Measurements from ENCODE around the gene TDP1.
"Not testable (repeated sequence)": the region's sequence is repeated elsewhere in the genome, so short reads cannot be mapped to it uniquely, and the experiment has no call there.

TDP1 gene

GRCh38 chr14:90054803-90055202 lies 99.1 kb downstream of the TDP1 start:
- no peak for DNase-seq

DNA sequence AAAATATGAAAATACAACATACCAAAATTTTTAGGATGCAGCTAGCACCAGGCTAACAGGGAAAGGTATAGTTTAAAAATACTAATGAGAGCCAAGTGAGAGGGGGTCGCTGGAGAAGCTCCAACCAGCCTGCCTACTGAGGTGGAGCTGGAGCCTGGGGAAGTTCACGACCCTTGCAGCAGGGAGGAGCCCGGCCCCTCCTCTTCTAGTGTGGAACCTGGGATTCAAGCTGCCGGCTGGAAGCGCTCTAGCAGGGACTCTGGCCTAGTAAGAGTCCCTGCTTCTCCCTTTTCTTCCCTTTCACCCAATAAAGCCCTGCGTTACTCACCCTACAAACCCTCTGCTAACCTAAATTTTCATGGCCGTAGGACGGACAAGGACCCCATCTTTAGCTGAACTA lies 101.1 kb downstream of the TDP1 start:
- DNase-seq = no peak

DNA sequence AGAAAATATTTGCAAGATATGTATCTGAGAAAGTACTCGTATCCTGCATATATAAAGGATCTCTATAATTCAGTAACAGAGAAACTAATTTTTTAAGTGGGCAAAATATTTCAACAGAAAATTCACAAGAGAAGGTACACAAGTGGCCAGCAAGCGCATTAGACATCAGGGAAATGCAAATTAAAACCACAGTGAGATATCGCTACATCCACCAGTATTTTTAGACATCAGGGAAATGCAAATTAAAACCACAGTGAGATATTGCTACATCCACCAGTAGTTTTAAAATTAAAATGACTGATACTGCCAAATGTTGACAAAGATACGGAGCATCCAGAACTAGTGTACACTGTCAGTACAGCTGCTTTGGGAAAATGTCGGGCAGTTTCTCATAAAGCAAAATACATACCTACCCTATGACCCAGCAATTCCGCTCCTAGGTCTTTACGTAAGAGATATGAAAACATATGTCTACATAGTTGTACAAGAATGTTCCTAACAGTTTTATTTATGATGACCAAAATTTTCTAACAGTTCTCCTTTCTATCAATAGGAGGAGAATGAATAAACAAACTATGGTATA lies 103.2 kb downstream of the TDP1 start:
- DNase-seq = no peak

GRCh38 chr14:90060312-90060964 lies 104.7 kb downstream of the TDP1 start:
- DNase-seq = peak; percentile 85 to 87

DNA sequence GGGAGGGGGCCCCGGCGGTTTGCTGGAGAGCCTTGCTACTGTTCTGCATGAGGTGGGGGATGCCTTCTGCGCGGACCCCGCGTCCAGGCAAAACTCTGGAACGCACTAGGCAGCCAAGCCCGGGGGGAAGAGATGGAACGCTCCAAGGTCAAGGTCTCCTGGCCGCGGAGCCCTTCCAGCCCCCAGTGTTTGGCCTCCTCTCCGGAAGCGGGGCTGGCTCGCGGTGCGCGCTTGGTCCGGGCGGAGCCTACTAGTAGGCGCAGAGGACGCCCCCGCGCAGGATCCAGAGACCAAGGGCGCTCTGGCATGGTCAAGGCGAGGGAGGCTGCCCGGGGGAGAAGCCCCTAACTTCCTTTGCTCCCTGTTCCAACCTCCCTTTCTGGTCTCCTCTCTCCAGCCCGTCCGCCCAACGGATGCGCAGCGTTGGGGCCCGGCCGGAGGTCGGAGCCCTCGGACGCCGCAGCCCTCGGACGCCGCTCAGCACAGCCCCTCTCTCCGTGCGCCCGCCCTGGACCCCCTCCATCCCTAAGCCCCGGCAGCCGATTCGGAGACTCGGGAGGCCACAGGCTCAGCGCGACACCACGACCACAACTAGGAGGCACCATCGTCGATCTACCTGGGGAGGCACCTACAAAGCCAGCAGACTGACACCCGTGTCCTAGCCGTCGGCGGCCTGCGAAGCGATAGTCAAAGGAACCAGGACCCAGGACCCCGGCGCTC lies 105.4 kb downstream of the TDP1 start:
- DNase-seq = no peak

- DNase-seq = no peak
Observed at GRCh38 chr14:90061685-90062126, 106.0 kb downstream of the TDP1 start, which contains the start of gene KCNK13. Gene KCNK13 (plus strand): TSS chr14:90061994. CDS start chr14:90062206, 212 bp downstream.

GRCh38 chr14:90062127-90062794 lies 106.5 kb downstream of the TDP1 start:
- no peak for DNase-seq

- no peak for DNase-seq
Observed at GRCh38 chr14:90062822-90063539, 107.3 kb downstream of the TDP1 start.

DNA sequence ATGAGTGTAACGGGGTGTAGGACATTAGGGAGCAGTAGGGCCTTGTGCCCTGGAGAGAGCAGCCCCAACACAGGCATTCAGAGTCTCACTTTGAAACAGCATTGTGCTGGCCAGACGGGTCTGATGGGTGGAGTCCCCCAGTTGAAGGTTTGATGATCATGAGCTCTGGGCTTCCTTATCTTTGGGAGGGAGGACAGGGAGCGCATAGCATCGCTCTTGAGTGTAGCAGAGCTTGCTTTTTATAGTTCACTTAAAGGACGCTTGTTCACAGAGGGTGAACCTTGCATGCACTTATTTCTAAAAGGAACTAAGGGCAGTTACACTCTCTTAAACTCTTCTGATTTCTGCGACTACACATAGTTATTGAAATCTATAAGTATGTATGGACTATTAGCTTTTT lies 116.6 kb downstream of the TDP1 start:
- no peak for DNase-seq

GRCh38 chr14:90079576-90079975 lies 123.8 kb downstream of the TDP1 start:
- no peak for DNase-seq

- peak in 1 of 2 experiments; percentile 20 for DNase-seq
Observed at GRCh38 chr14:90087433-90087832, 131.7 kb downstream of the TDP1 start.

GRCh38 chr14:90088176-90088575 lies 132.4 kb downstream of the TDP1 start:
- no peak for DNase-seq

DNA sequence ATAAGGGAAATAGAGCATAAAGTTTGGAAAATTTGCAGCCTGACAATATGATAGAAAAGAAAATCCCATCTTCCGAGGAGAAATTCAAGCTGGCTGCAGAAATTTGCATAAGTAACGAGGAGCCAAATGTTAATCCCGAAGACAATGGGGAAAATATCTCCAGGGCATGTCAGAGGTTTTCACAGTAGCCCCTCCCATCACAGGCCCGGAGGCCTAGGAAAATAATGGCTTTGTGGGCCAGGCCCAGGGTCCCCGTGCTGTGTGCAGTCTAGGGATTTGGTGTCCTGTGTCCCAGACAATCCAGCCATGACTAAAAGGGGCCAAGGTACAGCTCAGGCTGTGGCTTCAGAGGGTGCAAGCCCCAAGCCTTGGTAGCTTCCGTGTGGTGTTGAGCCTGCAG lies 133.8 kb downstream of the TDP1 start:
- not testable (repeated sequence) for DNase-seq

- DNase-seq = no peak
Observed at GRCh38 chr14:90091393-90091792, 135.7 kb downstream of the TDP1 start.

DNA sequence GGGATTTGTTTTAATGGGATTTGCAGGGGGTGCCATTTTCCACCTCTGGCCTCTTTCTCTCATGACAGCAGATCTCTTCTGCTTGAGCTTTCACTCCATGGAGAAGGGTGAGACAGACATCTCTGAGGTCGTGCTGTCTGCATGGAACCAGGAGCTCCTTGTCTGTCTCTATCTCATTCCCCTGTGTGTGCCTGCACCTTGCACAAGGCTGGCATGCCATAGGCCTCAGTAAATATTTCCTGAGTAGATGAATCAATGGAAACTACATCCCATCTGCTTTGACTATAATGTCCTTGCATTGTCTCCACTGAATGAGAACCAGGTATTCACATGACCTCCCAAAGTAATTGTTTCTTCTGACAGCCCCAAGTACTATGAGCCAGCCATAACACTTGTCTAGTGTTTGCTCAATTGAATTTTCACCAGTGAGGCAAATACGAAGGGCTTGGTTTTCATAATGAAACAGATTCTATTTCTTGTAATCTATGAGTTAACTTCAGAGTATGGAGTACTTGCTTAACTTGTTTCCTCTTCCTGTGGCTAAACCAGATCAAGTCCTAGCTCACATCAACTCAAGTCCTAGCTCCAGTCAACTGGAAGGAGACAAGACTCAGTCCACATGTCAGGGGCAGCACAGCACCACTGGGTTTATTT lies 138.3 kb downstream of the TDP1 start:
- DNase-seq = peak; percentile 19 to 25

Measured in NCI-H1930 (cell line).